Measurements from ENCODE around the gene LHX1. TPM values are rescaled to one million over a fixed set of nuclear protein-coding genes. Genes with fewer than 3 reads are reported as not detected.

The LHX1 gene
- under 1 TPM; 0.06 to 0.39 TPM for total RNA-seq
- 0.51 TPM for polyA plus RNA-seq (ENCODE audit: insufficient read depth, low read depth, low replicate concordance)
- long read RNA-seq, donor 1, partial matches to known transcripts: 0 of 3 reads
- long read RNA-seq, donor 1, other reads (novel, unspliced or antisense): 0 of 3 reads
- long read RNA-seq, donor 2, partial matches to known transcripts: 0 of 2 reads
- long read RNA-seq, donor 2, other reads (novel, unspliced or antisense): 0 of 2 reads

- TF ChIP-seq, protein P1, sequence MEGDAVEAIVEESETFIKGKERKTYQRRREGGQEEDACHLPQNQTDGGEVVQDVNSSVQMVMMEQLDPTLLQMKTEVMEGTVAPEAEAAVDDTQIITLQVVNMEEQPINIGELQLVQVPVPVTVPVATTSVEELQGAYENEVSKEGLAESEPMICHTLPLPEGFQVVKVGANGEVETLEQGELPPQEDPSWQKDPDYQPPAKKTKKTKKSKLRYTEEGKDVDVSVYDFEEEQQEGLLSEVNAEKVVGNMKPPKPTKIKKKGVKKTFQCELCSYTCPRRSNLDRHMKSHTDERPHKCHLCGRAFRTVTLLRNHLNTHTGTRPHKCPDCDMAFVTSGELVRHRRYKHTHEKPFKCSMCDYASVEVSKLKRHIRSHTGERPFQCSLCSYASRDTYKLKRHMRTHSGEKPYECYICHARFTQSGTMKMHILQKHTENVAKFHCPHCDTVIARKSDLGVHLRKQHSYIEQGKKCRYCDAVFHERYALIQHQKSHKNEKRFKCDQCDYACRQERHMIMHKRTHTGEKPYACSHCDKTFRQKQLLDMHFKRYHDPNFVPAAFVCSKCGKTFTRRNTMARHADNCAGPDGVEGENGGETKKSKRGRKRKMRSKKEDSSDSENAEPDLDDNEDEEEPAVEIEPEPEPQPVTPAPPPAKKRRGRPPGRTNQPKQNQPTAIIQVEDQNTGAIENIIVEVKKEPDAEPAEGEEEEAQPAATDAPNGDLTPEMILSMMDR (IDR thresholded peaks at IDR 0.05): no peak
- TF ChIP-seq POLR2A (IDR thresholded peaks at IDR 0.05): no peak
- intact Hi-C loops (cut with DNase I; ENCODE audit: low total_unique reads): no loop called here
- H3K27ac ChIP-seq: no peak within 1 kb of the TSS
- no peaks in the 10 kb centered on the region for H3K9me3 ChIP-seq
- 4 to 7% methylated on average over 72 to 75 of the region's 75 CpGs for WGBS, 2 donors
- DNase-seq: no peak
- H3K27me3 ChIP-seq: peaks cover 27% of the 10 kb centered on the region
- H3K4me1 ChIP-seq: peaks cover 27% of the 10 kb centered on the region
- H3K36me3 ChIP-seq (ENCODE audit: low read depth, missing control alignments): no peaks in the 10 kb centered on the region
- H3K4me3 ChIP-seq: peak within 1 kb of the TSS in 1 of 2 donors; percentile 16
Measured at GRCh38 chr17:36937001-36937958, at the start of gene LHX1. Gene LHX1 (plus strand): TSS chr17:36937475. CDS start chr17:36938198, 723 bp downstream.

DNA sequence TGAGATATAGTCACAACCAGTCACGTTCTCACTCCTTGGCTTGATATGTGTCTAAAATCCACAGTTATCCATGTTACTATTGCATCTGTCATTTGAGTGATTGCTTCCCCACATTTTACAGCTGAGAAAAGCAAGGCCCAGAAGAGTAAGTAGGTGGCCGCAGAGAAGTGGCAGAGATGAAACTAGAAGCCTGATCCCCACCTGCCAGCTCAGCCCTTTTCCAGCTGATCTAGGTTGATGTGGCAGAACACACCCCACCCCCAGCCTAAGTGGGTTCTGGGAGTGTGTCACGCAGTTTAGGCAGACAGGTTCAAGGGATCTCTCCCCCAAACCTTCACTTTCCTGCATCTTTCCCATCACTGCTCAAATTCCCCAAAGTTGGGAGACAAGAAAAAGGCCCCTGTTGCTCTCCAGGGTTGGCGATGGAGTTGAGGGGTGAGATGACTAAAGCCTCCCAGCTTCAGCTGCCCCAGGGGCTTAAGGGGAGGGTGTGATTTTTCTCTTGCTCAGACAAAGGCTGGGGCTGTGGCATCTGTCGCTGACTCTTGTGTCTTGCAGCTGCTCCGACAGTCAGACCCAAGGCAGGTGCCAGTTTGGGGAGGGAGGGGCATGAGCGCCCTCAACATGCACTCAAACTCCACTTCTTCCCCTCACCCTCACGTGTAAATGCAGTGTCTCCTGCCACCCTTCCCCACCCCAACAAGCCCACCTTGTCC lies 48.9 kb upstream of the LHX1 start:
- intact Hi-C loops (cut with DNase I; ENCODE audit: low total_unique reads): loop anchor here (10.0 kb wide), 1 partner anchor 86 kb away; no protein-coding TSS in a partner anchor
- no peak overlapping the region for H3K27ac ChIP-seq
- H3K4me1 ChIP-seq: peaks cover 7% of the 10 kb centered on the region
- H3K27me3 ChIP-seq: no peaks in the 10 kb centered on the region
- no peaks in the 10 kb centered on the region for H3K36me3 ChIP-seq (ENCODE audit: low read depth, missing control alignments)
- DNase-seq: no peak
- TF ChIP-seq, protein P1 (IDR thresholded peaks at IDR 0.05): no peak
- no peak for TF ChIP-seq POLR2A (IDR thresholded peaks at IDR 0.05)
- WGBS, 2 donors: 76 to 77% methylated on average over 8 of the region's 8 CpGs
- H3K9me3 ChIP-seq: no peaks in the 10 kb centered on the region
- no peak overlapping the region for H3K4me3 ChIP-seq

DNA sequence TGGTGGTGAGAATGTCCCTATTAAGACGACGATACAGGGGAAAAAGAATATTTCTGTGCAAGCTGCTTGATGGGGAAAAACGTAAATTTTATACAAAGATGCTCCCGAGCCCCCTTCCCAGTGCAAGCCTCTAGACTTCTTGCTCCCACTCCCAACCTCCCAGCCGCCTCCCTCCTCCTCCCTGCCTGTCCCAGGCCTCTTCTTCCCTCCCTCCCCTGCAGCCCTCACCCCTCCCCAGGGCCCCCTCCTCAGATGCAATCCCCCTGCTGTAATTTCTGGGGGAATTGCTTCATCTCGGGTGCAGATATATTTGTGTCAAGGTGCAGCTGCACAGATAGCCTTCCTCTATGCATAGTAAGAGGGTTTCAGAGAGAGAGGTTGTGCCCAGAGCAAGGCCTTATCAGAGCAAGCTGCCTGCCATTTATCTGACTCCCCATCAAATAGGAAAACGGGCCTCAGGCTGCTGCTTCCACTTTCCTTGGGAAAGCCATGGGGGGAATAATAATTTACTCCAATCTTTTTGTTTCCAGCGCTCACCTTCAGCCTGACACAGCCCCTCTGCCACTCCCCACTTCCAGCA lies 47.4 kb upstream of the LHX1 start:
- 52 to 59% methylated on average over 8 of the region's 8 CpGs for WGBS, 2 donors
- DNase-seq: no peak
- no peak for TF ChIP-seq POLR2A (IDR thresholded peaks at IDR 0.05)
- TF ChIP-seq, protein P1 (IDR thresholded peaks at IDR 0.05): no peak
- intact Hi-C loops (cut with DNase I; ENCODE audit: low total_unique reads): loop anchor here (10.0 kb wide), 1 partner anchor 85 kb away; no protein-coding TSS in a partner anchor
- no peak overlapping the region for H3K27ac ChIP-seq
- peaks cover 2% of the 10 kb centered on the region for H3K4me1 ChIP-seq
- H3K9me3 ChIP-seq: no peaks in the 10 kb centered on the region
- no peaks in the 10 kb centered on the region for H3K27me3 ChIP-seq
- no peaks in the 10 kb centered on the region for H3K36me3 ChIP-seq (ENCODE audit: low read depth, missing control alignments)
- H3K4me3 ChIP-seq: no peak overlapping the region

- intact Hi-C loops (cut with DNase I; ENCODE audit: low total_unique reads): no loop called here
- no peak for DNase-seq
- 54 to 64% methylated on average over 12 to 13 of the region's 13 CpGs for WGBS, 2 donors
- no peaks in the 10 kb centered on the region for H3K36me3 ChIP-seq (ENCODE audit: low read depth, missing control alignments)
- no peak overlapping the region for H3K27ac ChIP-seq
- no peak overlapping the region for H3K4me3 ChIP-seq
- TF ChIP-seq, protein P1 (IDR thresholded peaks at IDR 0.05): no peak
- TF ChIP-seq POLR2A (IDR thresholded peaks at IDR 0.05): no peak
- H3K27me3 ChIP-seq: no peaks in the 10 kb centered on the region
- H3K4me1 ChIP-seq: no peaks in the 10 kb centered on the region
- H3K9me3 ChIP-seq: no peaks in the 10 kb centered on the region
Measured at GRCh38 chr17:36890398-36891168, 46.7 kb upstream of the LHX1 start.
